Measurements from ENCODE around the gene GPATCH2L. TPM values are rescaled to one million over a fixed set of nuclear protein-coding genes. Genes with fewer than 3 reads are reported as not detected.

The GPATCH2L gene
- total RNA-seq (2014; rRNA removed; shearing (Covaris generic)), result 23.2 and 40.1 TPM in 2 replicates
- polyA plus RNA-seq (2014; cell fraction: nucleus; rRNA removed), result 41.1 and 100 TPM in 2 replicates

DNA sequence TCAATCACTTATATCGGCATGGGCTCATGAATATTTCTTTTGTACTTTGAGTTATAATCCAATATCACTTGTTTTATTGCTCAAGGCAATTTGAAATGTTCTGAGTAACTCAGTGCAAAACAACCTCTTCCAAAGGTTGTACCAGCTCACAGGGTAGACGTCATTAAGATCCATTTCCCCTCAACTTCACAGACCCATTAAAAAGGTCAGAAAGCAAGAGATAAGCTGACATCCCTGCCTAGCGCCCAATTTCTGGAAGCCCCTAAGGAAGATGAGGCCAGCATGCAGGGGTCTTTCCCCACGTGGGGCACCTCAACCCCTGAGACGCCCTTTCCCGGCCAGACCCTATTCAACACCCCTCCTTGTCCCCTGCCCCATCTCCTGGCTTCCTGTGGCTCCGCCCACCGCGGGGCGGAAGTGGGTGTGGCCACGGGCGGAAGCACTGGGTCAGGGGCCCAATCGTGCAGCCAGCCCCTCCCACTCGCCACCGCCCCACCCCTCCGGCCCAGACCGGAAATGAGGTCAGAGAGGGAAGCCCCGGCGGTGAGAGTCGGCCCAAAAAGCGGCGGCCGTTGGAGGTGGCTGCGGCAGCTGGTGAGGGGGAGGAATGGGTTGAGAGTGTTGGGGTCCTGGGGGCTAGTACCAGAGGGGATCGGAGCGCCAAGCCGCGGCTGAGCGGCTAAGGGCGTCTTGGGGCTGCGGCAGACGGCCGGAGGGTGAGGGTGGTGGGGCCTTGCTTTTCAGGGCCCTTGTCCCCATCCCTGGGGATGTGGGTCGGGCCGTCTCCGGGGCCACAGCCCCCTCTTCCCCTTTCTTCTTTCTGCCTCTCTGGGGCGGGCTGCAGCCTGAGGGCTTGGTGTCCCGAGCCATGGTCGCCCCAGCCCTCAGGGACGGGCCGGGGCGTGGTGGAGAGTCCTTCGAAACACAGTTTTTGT, at the start of gene GPATCH2L:
Gene GPATCH2L, plus strand, starts transcription at position 525 of the 935 bp plus-strand sequence. CDS start 2,442 bp downstream, outside the sequence.
- peak; percentile 89 for DNase-seq (ENCODE audit: extremely low read depth, low read depth)

DNA sequence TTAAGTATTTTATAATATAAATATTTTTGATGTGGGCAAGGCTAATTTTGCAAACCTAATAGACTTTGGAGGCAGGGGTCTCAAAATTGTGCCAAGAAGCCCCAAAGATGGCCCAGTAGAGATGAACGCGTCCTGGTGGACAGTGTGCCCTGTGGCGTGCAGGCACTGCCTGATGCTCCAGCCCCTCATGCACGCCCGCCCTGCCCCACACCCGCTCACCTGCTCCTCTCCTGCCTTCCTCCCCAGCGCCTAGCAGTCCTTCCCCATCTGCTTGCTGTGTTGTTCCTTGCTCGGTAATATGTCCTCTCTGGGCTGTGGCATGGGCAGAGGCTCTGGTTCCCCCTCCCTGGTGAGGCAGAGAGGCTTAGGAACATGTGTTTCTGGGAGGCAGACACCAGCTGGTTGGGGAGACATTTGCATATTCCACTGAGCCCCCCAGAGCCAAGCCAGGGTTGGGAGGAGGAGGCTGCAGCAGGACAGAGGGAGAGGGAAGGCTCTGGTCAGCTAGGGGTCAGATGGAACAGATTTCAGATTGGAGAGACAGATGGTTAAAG, 46.8 kb upstream of the GPATCH2L start:
- DNase-seq (ENCODE audit: extremely low read depth, low read depth), result no peak

DNA sequence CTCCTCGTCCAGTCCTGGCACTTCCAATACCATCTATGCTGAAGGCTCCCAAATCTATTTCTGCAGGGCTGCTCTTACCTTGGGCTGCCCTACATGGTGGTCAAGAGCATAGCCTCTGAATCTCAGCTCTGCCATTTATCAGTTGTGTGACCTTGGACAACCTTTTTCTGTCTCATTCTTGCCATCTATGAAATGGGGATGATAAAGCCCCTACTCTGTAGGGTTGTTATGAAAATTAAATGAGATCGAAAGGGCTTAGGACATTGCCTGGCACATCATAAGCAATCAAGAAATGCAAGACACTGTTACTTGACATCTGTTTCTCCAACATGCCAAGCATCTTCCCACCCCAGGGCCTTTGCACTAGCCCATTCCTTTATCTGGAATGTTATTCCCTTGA, 45.5 kb upstream of the GPATCH2L start:
- DNase-seq (ENCODE audit: extremely low read depth, low read depth), result no peak

DNA sequence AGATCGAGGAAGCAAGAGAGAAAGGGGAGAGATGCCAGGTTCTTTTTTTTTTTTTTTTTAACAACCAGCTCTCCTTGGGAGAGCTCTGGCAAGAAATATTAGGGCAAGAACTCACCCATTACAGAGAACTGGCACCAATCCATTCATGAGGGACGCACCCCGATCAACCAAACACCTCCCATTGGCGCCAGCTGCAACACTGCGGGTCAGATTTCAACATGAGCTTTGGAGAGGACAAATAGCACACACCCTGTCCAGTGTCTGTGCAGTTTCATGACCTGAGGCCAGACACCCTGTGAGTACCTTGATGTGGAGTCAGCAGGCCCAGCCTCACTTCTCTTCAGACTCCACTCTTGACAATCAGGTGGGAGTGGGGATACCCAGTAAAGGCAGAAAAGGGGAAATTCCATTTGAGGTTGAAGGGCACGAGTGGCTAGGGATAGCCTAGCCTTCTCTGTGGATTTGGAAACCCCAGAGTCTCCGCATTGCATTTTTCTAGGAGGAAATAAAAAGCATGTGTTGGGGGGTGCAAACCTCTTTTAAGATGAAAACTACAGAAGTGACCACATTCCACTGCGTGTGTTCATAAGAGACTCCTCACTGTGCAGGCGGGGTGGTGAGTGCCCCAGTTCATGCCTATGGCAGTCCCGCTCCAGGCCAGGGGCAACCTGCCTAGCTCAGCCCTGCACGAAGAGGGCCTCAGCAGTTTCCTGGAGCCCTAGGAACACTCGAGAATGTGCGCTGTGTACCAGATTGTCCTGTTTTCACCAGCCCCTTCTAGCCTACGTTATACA, 42.4 kb upstream of the GPATCH2L start:
- DNase-seq (ENCODE audit: extremely low read depth, low read depth), result no peak

DNA sequence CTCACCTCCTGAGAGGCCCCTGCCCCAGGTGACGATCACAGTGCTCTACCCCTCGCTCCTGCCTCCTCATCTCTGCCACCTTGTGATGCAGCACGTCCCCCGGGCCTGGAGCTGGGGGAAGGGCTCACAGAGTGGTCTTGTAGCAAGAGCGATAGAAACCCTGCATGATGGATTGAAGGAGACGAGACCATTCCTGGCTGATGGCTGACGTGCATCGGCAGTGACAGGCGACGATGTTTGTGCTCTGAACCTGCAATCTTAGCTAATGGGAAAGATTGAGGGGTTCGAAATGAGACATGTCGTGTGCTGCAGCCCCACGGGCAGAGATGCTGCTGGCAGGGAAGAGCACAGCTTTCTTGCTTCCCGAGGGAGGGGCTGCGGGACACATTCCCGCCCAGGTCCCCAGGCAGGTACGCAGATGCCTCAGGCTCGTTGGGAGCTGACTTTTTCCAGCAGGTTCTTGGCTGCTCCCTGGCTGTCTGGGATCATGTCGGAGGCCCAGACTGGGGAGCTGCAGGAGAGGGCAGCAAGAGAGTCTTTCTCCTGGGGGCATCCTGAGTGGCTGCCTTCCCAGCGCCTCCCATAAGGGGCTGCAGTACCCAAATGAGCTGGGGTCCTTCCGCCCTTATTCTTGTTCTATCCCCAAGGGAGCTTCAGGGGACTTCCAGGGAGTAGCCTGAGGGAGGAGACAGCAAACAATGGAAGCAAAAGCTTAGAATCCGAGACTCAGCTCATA, 38.7 kb upstream of the GPATCH2L start:
- no peak for DNase-seq (ENCODE audit: extremely low read depth, low read depth)

DNA sequence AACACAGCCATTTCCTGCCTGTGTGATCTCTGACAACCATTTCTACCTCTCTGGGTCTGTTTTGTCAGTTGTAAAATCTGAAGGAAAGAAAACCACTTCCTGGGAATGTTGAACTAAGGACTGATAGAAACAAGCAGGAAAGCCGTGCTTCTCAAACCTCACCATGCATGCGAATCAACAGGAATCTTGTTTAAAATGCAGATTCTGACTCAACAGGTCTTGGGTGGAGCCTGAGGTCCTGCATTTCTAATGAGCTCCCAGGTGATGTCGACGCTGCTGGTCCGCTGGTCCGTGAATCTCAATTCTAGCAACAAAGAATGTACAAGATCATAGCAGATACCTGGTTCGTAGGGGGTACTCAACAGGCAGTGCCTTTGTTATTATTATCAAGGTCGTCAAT, 38.0 kb upstream of the GPATCH2L start:
- no peak for DNase-seq (ENCODE audit: extremely low read depth, low read depth)

DNA sequence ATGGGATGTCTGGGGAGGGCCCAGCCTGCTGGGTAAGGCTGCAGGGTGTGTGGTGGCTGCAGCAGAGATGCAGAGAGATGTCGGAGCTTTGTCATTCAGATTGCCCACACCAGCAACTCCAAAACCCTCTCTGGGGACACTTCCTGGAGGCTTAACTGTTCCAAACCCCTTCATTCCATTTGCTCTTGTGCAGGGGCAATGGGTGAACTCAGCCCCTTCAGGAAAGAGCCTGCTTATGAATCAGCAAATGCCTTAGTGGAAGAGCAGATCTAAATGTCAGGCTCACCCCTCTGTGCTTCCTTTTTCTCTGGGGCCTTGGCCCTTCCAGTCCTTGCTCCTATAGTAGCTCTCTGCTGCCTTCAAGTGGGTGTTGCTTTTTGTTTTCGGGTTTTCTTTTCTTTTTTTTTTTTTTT, 36.7 kb upstream of the GPATCH2L start:
- DNase-seq (ENCODE audit: extremely low read depth, low read depth), result no peak

DNA sequence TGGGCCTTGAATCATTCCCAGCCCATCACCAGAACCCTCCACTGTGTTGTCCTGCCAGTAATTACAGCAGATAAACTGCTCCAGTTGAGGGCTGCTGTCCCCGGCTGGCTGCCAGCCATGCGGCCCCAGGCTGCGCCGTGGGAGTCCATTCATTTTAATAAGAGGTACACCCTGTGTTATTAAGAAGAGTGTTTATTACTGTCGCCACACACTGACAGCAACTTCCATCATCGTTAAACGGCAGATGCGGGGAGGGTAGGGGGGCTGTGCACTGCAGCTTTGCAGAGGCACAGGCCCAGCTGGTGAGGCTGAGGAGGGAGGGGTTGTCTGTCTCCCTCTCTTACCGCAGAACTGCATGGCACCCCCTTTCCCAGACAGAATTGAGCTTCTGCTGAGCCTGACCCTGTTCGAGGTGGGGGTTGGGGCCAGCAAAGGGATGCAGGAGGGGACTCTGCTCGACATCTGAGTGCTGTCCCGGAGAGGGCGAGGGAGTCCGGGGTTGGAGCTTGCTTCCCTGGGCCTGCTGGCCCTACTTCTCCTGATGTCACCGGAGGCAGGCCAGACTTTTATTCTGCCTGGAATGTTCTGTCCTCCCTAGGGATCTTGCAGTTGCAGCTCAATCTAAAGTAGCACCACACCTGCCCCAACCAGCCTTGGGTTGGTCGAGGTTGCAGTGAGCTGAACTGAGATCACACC, 33.8 kb upstream of the GPATCH2L start:
- no peak for DNase-seq (ENCODE audit: extremely low read depth, low read depth)

DNA sequence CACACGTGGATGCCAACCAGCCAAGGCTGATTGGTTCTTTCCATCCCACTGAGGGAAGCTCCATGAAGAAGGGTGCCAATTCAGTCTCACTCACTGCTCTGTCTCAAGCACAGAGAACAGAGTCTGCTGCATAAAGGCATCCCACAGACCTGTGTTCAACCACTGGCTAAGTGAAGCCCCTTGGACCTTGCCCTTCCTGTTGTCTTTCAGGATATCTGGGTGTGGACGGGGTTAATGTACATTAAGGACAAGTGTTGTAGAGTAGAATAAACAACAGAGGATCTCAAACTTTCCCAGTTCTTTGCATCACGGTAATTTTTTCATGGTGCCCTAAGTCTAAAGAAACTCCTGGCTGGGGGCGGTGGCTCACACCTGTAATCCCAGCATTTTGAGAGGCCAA, 33.1 kb upstream of the GPATCH2L start:
- no peak for DNase-seq (ENCODE audit: extremely low read depth, low read depth)

DNA sequence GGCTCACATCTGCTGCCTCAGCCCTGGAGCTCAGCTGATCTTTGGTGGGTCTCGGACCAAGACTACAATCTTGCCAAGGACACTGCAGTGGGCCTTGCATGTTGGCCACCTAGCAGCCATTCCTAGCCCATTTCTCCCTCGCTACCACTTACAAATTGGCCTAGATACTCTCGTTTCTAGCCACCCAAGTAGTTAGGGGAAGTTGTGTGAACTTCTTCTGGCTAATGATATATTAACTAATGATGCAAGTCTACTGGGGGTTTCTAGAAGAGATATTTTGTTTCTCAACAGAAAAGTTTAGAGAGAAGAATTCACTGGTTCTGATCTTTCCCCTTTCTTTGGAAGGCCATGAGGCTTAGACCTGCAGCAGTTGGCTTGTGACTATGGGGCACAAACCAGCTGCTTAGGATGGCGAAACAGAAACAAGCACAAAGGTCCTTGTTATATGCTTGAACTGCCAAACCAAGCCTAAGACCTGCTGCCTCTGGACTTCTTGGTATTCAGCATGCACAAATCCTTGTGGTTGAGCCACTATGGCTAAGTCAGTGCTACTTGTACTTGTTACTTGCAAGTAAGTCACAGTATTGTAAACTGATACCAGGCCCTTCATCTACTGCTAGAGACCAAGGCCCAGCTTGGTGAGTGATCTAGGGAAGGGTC, 30.5 kb upstream of the GPATCH2L start:
- no peak for DNase-seq (ENCODE audit: extremely low read depth, low read depth)

DNA sequence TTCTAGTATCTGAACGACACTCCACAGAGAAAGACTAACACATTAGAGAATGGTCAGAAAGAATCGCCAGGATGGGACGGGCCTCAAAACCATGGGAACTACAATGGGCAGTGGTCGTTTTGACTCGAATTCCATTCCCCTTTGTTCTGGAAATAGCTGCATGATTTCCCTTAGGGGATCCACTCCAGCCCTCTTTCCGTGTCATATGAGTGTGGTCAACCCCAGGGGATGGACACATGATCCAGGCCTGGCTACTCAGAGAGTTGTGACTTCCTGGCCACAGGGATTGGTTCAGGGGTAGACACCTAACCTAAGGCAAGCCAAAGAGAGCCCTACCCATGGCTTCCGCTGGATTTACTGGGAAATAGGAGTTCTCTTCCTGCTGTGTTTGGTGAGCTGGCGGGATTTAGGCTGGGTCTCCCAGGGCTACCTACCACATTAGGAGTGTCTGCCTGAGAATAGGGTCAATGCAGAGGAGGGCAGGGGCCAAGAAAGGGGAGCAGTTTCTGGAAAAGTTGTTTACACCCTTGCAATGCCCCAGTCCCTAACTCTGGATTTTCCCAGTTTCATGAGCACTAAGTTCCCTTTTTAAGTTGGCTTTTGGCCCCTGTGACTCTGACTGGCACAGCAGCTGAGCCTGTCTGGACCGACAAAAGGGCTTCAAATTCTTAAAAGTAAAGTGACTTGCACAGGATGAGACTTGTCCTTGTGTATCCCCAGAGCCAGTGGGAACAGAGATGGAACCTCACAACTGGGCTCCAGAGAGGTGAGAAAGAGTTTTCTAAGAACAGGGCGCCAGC, 28.1 kb upstream of the GPATCH2L start:
- no peak for DNase-seq (ENCODE audit: extremely low read depth, low read depth)

DNA sequence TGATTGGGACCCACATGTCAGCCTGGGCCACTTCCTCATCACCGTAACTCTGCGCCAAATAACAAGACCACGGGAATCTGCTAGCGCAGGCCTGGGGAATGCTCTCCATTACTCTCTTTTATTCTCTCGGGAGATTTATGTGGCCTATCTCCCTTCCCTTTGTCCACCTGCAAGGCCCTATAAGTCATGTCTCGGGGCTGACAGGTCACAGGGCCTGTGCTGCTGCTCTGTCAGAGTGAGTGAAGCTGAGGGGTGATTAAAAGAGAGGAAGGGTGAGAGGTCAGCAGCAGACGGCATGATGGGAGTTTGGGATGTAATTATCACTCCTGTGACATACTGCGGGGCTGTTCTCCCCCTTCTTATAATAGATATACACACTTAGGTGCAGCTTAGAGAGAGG, 26.2 kb upstream of the GPATCH2L start:
- no peak for DNase-seq (ENCODE audit: extremely low read depth, low read depth)

DNA sequence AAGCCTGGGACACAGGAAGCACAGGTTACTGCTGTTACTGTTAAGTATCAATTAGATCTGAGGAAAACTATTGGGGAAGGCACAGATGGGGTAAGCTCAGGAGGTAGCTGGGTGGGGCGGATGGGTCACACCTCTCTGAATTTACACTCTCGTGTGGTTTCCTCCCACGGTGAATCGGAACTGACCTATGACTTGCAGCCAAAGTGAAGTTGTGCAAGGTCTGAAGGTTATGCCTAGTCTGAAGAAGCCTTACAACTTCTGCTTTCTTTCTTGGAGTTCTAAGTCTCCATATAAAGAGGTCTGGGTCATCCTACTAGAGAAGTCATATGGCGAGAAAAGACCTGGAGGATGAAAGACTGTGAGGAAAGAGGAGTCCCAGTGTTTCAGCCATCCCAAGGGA, 25.6 kb upstream of the GPATCH2L start:
- DNase-seq (ENCODE audit: extremely low read depth, low read depth), result no peak

DNA sequence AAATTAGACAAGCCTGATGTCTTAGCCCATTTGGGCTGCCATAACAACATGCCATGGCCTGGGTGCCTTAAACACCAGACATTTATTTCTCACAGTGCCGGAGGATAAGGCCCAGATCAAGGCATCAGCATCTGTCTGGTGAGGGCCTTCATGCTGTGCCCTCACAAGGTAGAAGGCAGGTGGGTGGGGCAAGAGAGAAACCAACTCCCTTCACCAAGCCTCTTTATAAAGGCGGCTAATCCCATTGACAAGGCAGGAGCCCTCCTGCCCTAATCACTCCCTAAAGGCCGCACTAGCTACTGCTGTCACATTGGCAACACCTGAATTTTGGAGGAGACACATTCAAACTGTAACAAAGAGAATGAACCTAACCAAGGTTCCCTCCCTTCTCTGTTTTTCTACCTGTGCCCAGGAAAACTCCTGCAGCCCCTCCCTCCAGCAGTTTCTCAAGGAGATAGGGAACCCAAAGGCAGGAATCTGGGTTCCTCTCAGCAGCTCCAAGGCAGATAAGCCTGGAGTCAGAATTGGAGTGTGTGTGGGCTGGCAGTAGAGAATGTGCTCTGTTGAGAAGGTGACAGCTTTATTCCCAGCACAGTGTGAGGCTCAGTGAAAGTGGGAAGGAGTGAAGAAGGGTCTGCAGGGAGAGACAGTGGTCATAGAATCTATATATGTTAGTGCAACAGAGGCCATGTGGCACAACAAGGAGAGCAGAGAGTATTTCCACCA, 21.7 kb upstream of the GPATCH2L start:
- no peak for DNase-seq (ENCODE audit: extremely low read depth, low read depth)

DNA sequence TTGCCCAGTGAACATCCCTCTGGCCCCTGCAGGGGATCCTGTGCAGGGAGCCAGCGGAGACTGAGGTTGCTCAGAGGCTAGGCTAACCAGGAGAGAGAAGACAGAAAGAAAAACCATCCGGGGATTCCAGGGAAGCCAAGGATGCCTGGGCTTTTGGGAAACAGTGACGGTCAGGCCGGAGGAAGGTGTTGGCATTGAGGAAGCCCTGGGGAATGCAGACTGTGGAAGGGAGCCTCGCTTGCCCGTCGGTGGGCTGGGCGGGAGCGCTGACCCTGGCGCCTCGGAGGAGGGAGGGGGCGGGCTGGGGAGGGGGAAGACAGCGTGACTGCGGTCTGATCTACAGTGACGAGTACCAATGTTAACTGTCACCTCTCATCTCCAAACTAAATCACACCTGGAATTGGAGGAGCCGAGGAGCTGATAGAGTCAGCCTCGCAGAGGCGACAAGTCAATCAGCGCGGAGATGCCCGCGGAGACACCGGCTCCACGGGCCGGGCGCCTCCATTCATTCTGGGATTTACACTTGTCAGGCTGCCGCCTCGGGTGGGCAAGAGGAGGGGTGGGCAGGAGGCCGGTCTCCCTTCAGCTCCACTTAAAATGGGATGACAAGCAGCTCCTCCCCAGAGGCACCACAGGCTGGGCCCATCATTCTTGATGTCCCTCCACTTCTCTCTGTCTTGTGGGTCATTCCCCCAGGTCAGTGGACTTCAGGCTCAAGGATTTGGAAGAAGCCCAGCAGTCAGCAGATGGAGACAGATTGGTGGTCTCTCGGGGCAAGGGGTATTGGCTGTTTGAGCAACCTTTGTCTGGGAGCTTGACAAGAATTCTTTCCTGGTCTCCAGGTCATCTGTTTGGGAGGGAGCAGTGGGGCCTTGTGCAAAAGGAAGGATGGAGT, 20.4 kb upstream of the GPATCH2L start:
- DNase-seq (ENCODE audit: extremely low read depth, low read depth), result no peak

DNA sequence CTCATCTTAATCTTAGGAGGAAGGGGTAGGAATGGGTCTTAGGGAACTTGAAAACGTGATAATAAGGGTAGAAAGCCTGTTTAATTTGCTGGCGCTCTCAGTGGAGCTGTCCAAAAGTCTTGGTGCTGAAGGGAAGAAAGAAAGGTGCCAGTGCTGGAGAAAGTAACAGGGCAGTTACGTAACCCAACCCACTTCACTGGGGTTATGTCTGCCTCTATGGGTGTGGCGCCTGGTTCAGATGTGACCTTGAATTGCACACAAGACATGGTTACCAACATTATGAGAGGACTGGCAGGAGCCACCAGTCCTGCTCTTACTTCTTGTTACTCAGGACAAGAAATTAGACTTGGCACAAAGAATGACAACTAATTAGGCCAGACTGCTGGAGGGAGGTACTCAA, 18.6 kb upstream of the GPATCH2L start:
- DNase-seq (ENCODE audit: extremely low read depth, low read depth), result peak; percentile 23

DNA sequence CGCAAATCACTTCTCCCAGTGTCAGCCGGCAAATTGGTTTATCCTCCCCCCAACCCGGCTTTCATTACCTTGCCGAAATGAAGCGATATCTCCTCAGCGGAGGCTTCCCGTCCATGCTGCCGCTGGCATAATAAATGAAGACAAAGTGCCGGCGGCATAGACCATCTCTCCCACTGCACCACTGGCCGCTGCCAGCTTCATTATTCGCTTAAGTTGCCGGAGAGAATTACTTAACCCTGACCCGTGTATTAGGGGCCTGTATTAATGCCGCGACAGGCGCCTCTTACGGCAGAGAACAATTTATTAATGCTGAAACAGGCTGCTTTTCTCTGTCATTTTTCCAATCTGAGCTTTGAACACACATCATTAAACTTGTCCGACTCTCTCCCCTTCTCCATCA, 17.5 kb upstream of the GPATCH2L start:
- no peak for DNase-seq (ENCODE audit: extremely low read depth, low read depth)

Data from NCI-H460 (cell line).